Measurements from ENCODE around the gene RANBP3.

GRCh38 chr19:6003976-6004375 lies 26.0 kb upstream of the RANBP3 start:
- TF ChIP-seq CTCF (IDR thresholded peaks at IDR 0.05 in 4 of 5, conservative IDR thresholded peaks at IDR 0.05 in 1 of 5) (no peak), POLR2A (IDR thresholded peaks at IDR 0.05) (no peak)

Measured in gastrocnemius medialis (tissue), 4 donors.